HEK293T (cell line): Measurements from ENCODE around the gene BICD1.

Source experiments
- CTCF ChIA-PET: fragments of 350-600 bp; formaldehyde crosslinking; extraction: SDS; loops from one replicate; lab custom pipeline; 2021; ENCODE audit warnings: antibody characterized with exemption, inconsistent platforms; lab: Yijun Ruan, JAX
- POLR2A ChIA-PET: fragments of 350-600 bp; formaldehyde crosslinking; extraction: SDS; loops from one replicate; lab custom pipeline; 2020; ENCODE audit warnings: antibody characterized with exemption, inconsistent platforms; lab: Yijun Ruan, JAX
- DNase-seq: peaks from one replicate; pipeline ENCODE4 v3.0.0; 2012; ENCODE audit warnings: mixed read lengths; ENCODE audit errors: extremely low spot score
- ARNT ChIP-seq: fragments of 450-650 bp; IDR thresholded peaks from 2 replicates; pipeline ENCODE4 v1.6.1; 2017; ENCODE audit warnings: mild to moderate bottlenecking
- BHLHE40 ChIP-seq: fragments of 450-650 bp; IDR thresholded peaks from 2 replicates; pipeline ENCODE4 v1.6.1; 2016; ENCODE audit warnings: mild to moderate bottlenecking, moderate library complexity, borderline replicate concordance
- CTBP1 ChIP-seq: fragments of 450-650 bp; IDR thresholded peaks from 2 replicates; pipeline ENCODE4 v1.6.1; 2016; ENCODE audit warnings: borderline replicate concordance
- ELF4 ChIP-seq: fragments of 450-650 bp; IDR thresholded peaks from 2 replicates; pipeline ENCODE4 v1.6.1; 2017; ENCODE audit warnings: antibody characterized with exemption
- FOXA1 ChIP-seq: fragments of 450-650 bp; IDR thresholded peaks from 2 replicates; pipeline ENCODE4 v1.6.1; 2016; ENCODE audit warnings: mild to moderate bottlenecking
- FOXK2 ChIP-seq: fragments of 450-650 bp; IDR thresholded peaks from 2 replicates; pipeline ENCODE4 v1.6.1; 2016; ENCODE audit warnings: mild to moderate bottlenecking
- FOXM1 ChIP-seq: fragments of 450-650 bp; IDR thresholded peaks from 2 replicates; pipeline ENCODE4 v1.6.1; 2017; ENCODE audit warnings: mild to moderate bottlenecking, borderline replicate concordance
- HDGF ChIP-seq: fragments of 450-650 bp; IDR thresholded peaks from 2 replicates; pipeline ENCODE4 v1.6.1; 2017; ENCODE audit warnings: antibody characterized with exemption, borderline replicate concordance
- L3MBTL2 ChIP-seq: fragments of 450-650 bp; conservative IDR thresholded peaks from 2 replicates; pipeline ENCODE4 v1.6.1; 2016; ENCODE audit warnings: mild to moderate bottlenecking
- LEF1 ChIP-seq: fragments of 450-650 bp; IDR thresholded peaks from 2 replicates; pipeline ENCODE4 v1.6.1; 2017; ENCODE audit warnings: mild to moderate bottlenecking, borderline replicate concordance
- NFRKB ChIP-seq: fragments of 450-650 bp; IDR thresholded peaks from 2 replicates; pipeline ENCODE4 v1.6.1; 2016; ENCODE audit warnings: mild to moderate bottlenecking, moderate library complexity
- PKNOX1 ChIP-seq: fragments of 450-650 bp; IDR thresholded peaks from 2 replicates; pipeline ENCODE4 v1.6.1; 2016
- SP1 ChIP-seq: fragments of 450-650 bp; IDR thresholded peaks from 2 replicates; pipeline ENCODE4 v1.6.1; 2017
- SUZ12 ChIP-seq: fragments of 450-650 bp; IDR thresholded peaks from 2 replicates; pipeline ENCODE4 v1.6.1; 2016; ENCODE audit warnings: mild to moderate bottlenecking
- TARDBP ChIP-seq: fragments of 450-650 bp; IDR thresholded peaks from 2 replicates; pipeline ENCODE4 v1.6.1; 2016
- ZNF384 ChIP-seq: fragments of 450-650 bp; IDR thresholded peaks from 2 replicates; pipeline ENCODE4 v1.6.1; 2016

BICD1 gene

GRCh38 chr12:32332446-32332845 is 225.8 kb downstream of the BICD1 start:
- DNase-seq: no peak
- ChIA-PET CTCF (no interaction called here), POLR2A (no interaction called here)
- TF ChIP-seq FOXM1 (no peak), FOXK2 (no peak), TARDBP (no peak), LEF1 (no peak), SP1 (no peak), ARNT (no peak), BHLHE40 (no peak)

- POLR2A ChIA-PET: no interaction called here
Measured at GRCh38 chr12:32334371-32334777, 227.7 kb downstream of the BICD1 start.

GRCh38 chr12:32336261-32336660 is 229.6 kb downstream of the BICD1 start:
- no peak for DNase-seq
- CTCF ChIA-PET: no interaction called here
- POLR2A ChIA-PET: no interaction called here
- no peak for TF ChIP-seq PKNOX1
- no peak for TF ChIP-seq ELF4
- no peak for TF ChIP-seq ZNF384

More at GRCh38 chr12:32334371-32334777, 227.7 kb downstream of the BICD1 start:
- TF ChIP-seq BHLHE40 (no peak), ELF4 (no peak), LEF1 (no peak), CTBP1 (no peak), PKNOX1 (no peak), NFRKB (no peak), SUZ12 (no peak), HDGF (no peak), FOXK2 (no peak), L3MBTL2 (no peak)
- no peak for DNase-seq
- CTCF ChIA-PET: interaction anchor here (0.7 kb wide), 1 partner anchor 57 kb away, joined by 4 read pairs; no protein-coding TSS in a partner anchor

GRCh38 chr12:32343496-32343895 is 236.8 kb downstream of the BICD1 start:
- TF ChIP-seq ELF4: no peak
- TF ChIP-seq TARDBP: no peak
- TF ChIP-seq FOXM1: no peak
- TF ChIP-seq NFRKB: no peak
- TF ChIP-seq FOXK2: no peak
- TF ChIP-seq BHLHE40: no peak
- no peak for TF ChIP-seq ZNF384
- DNase-seq: no peak
- ChIA-PET CTCF (no interaction called here), POLR2A (no interaction called here)

GRCh38 chr12:32344047-32344446 is 237.4 kb downstream of the BICD1 start:
- TF ChIP-seq NFRKB (no peak), CTBP1 (no peak), ARNT (no peak), TARDBP (no peak), FOXA1 (no peak), SP1 (no peak), FOXK2 (no peak), FOXM1 (no peak), SUZ12 (no peak), PKNOX1 (no peak), L3MBTL2 (no peak)
- POLR2A ChIA-PET: no interaction called here
- DNase-seq: no peak
- CTCF ChIA-PET: no interaction called here

GRCh38 chr12:32353540-32353939 is 246.9 kb downstream of the BICD1 start:
- TF ChIP-seq TARDBP (no peak), SUZ12 (no peak), PKNOX1 (no peak), CTBP1 (no peak), FOXM1 (no peak), LEF1 (no peak), HDGF (no peak), FOXA1 (no peak)
- ChIA-PET POLR2A (no interaction called here), CTCF (no interaction called here)
- DNase-seq: no peak

GRCh38 chr12:32357601-32358249 is 251.1 kb downstream of the BICD1 start:
- POLR2A ChIA-PET: no interaction called here
- DNase-seq: no peak
- no peak for TF ChIP-seq TARDBP
- TF ChIP-seq ZNF384: no peak
- TF ChIP-seq FOXM1: no peak
- TF ChIP-seq CTBP1: no peak
- TF ChIP-seq HDGF: no peak
- no peak for TF ChIP-seq PKNOX1
- TF ChIP-seq ELF4: no peak
- no peak for TF ChIP-seq NFRKB
- no peak for TF ChIP-seq SP1
- CTCF ChIA-PET: no interaction called here
